GM23248 (cell line): ENCODE data around the gene TMEM253. TPM values are rescaled to one million over a fixed set of nuclear protein-coding genes. Genes with fewer than 3 reads are reported as not detected.

ENCODE experiments used
- DNase-seq: peaks from one replicate; pipeline ENCODE4 v3.0.0-alpha.2; 2015
- H2AFZ ChIP-seq: fragments of 200-600 bp; sonication (generic); 2 replicates; pipeline ENCODE4 v1.6.1; 2016; ENCODE audit warnings: antibody characterized with exemption
- H3F3A ChIP-seq: fragments of 200-600 bp; sonication (generic); 2 replicates; pipeline ENCODE4 v1.6.1; 2016; ENCODE audit warnings: mild to moderate bottlenecking, antibody characterized with exemption, mixed run types; ENCODE audit not compliant: insufficient read depth
- H3K27ac ChIP-seq: fragments of 200-600 bp; sonication (generic); 2 replicates; pipeline ENCODE4 v1.5.1; 2016; ENCODE audit warnings: mild to moderate bottlenecking
- H3K27me3 ChIP-seq: fragments of 200-600 bp; sonication (generic); replicated peaks from 2 replicates; pipeline ENCODE4 v1.6.1; 2016; ENCODE audit warnings: mild to moderate bottlenecking; ENCODE audit not compliant: insufficient read depth
- H3K36me3 ChIP-seq: fragments of 200-600 bp; sonication (generic); 2 replicates; pipeline ENCODE4 v1.6.1; 2016; ENCODE audit warnings: low read depth, mild to moderate bottlenecking
- H3K4me1 ChIP-seq: fragments of 200-600 bp; sonication (generic); 2 replicates; pipeline ENCODE4 v1.6.1; 2016; ENCODE audit warnings: mild to moderate bottlenecking; ENCODE audit not compliant: insufficient read depth
- H3K4me2 ChIP-seq: fragments of 200-600 bp; sonication (generic); one replicate; pipeline ENCODE4 v1.6.1; 2016; ENCODE audit warnings: mild to moderate bottlenecking; ENCODE audit not compliant: unreplicated experiment
- H3K4me3 ChIP-seq: fragments of 200-600 bp; sonication (generic); 2 replicates; pipeline ENCODE4 v1.5.1; 2016; ENCODE audit warnings: mild to moderate bottlenecking
- H3K79me2 ChIP-seq: fragments of 200-600 bp; sonication (generic); 2 replicates; pipeline ENCODE4 v1.6.1; 2016; ENCODE audit warnings: mild to moderate bottlenecking; ENCODE audit not compliant: insufficient read depth
- H3K9ac ChIP-seq: fragments of 200-600 bp; sonication (generic); 2 replicates; pipeline ENCODE4 v1.6.1; 2016; ENCODE audit warnings: mild to moderate bottlenecking
- H3K9me2 ChIP-seq: fragments of 200-600 bp; sonication (generic); 2 replicates; pipeline ENCODE4 v1.6.1; 2016; ENCODE audit warnings: mixed run types, mild to moderate bottlenecking, moderate library complexity; ENCODE audit not compliant: insufficient read depth
- H3K9me3 ChIP-seq: fragments of 200-600 bp; sonication (generic); one replicate; pipeline ENCODE4 v1.6.1; 2017; ENCODE audit warnings: low read depth
- H4K20me1 ChIP-seq: fragments of 200-600 bp; sonication (generic); 2 replicates; pipeline ENCODE4 v1.6.0; 2016; ENCODE audit not compliant: insufficient read depth
- EZH2 ChIP-seq: fragments of 200-600 bp; sonication (generic); IDR thresholded peaks from 2 replicates; pipeline ENCODE4 v1.6.1; 2018; ENCODE audit warnings: antibody characterized with exemption, mild to moderate bottlenecking; ENCODE audit not compliant: insufficient read depth, poor library complexity, severe bottlenecking
- EZH2phosphoT487 ChIP-seq: fragments of 200-600 bp; sonication (generic); IDR thresholded peaks from 2 replicates; pipeline ENCODE4 v1.6.1; 2018; ENCODE audit warnings: antibody characterized with exemption, moderate library complexity, mild to moderate bottlenecking, low read depth; ENCODE audit not compliant: insufficient read depth
- WGBS, 2 experiments: methylation state at CpG; one replicate each; pipeline ENCODE4 v1.1.6; 2015 to 2017; ENCODE audit warnings: low lambda C conversion rate in 2 of 2, low coverage in 1 of 2; ENCODE audit errors: missing lambda C conversion rate in 2 of 2; 5-methylcytosine and 5-hydroxymethylcytosine counted together
- in situ Hi-C: fragments of 300-500 bp; cut with MboI; formaldehyde crosslinking; loops from 2 replicates; pipeline ENCODE4 v1.15.0; 2020
- polyA plus RNA-seq: library from polyadenylated mRNA; unstranded; fragments of >200 nt; fragmentation: Nextera tagmentation; extraction: Ambion mirVana; gene quantifications from 2 replicates; pipeline ENCODE4 v1.2.1, GENCODE V29; 2016
- total RNA-seq: library from RNA; depleted of rRNA; stranded (reverse); fragments of >200 nt; shearing (Covaris generic); gene quantifications from 2 replicates; pipeline ENCODE4 v1.2.3, GENCODE V29; 2014; rRNA removed

The TMEM253 gene
- total RNA-seq = 0.97 TPM in 1 of 2 replicates, not detected in the other
- polyA plus RNA-seq = 0.18 TPM in 1 of 2 replicates, not detected in the other

DNA sequence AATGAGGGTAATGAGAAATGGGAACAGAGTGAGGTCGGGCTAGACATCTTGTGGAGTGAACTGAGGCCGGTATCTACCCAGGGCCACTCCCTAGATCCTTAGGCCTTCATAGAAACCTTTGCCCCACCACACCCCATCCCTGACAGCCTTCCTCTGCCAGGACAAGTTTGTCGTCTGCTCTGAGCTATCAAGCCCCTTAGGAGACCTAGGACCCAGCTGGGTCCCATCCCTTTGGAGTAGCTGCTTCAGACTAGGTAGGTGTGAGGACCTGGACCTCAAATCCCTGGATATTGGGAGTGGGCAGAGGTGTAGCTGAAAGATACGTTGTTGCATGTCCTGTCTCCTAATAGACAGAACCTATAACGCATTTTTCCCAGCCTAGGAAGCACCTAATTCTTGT lies at the start of gene TMEM253:
Gene TMEM253, plus strand, starts transcription at position 136 of the 400 bp plus-strand sequence. CDS start 278 bp downstream, outside the sequence.
- H3K9ac ChIP-seq = no peak within 1 kb of the TSS
- no peak for DNase-seq
- H3K4me2 ChIP-seq = no peak within 1 kb of the TSS
- H4K20me1 ChIP-seq = no peaks in the 10 kb centered on the region
- no peaks in the 10 kb centered on the region for H3K9me2 ChIP-seq
- H3K27ac ChIP-seq = no peak within 1 kb of the TSS
- in situ Hi-C loops = no loop called here
- no peaks in the 10 kb centered on the region for H3K79me2 ChIP-seq
- H2AFZ ChIP-seq = no peak within 1 kb of the TSS
- no peak for TF ChIP-seq EZH2
- no peak for TF ChIP-seq EZH2phosphoT487
- no peaks in the 10 kb centered on the region for H3K27me3 ChIP-seq
- H3K4me1 ChIP-seq = peaks cover 30% of the 10 kb centered on the region
- no peaks in the 10 kb centered on the region for H3K36me3 ChIP-seq
- 80 to 84% methylated on average over 5 of the region's 5 CpGs for WGBS, 2 experiments
- H3K9me3 ChIP-seq = no peaks in the 10 kb centered on the region
- H3K4me3 ChIP-seq = no peak within 1 kb of the TSS
- peaks cover 36% of the 10 kb centered on the region for H3F3A ChIP-seq

DNA sequence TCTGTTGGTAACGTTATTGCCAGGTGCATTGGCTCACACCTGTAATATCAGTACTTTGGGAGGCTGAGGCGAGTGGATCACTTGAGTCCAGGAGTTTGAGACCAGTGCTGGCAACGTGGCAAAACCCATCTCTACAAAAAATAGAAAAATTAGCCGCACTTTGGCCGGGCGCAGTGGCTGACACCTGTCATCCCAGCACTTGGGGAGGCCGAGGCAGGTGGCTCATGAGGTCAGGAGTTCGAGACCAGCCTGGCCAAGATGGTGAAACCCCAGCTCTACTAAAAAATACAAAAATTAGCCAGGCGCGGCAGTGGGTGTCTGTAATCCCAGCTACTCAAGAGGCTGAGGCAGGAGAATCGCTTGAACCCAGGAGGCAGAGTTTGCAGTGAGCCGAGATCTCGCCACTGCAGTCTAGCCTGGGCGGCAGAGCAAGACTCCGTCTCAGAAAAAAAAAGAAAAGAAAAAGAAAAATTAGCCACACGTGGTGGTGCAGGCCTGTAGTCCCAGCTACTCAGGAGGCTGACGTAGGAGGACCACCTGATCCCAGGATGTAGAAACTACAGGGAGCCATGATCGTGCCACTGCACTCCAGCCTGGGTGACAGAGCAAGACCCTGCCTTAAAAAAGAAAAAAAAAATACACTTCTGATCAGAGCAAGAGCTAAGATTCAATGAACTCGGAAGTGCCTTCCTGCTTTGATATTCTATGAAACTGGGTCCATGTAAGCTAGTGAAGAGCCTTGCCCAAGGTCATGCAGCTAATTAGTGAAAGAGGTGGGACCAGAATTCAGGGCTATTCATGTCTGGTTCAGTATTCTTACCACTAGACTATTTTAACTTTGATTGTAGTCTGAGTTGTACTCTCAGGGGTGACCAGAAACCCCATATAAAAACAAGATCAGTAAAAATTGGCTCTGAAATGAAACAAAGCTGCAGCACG lies 47.4 kb upstream of the TMEM253 start:
- no peak for DNase-seq
- Histone ChIP-seq H4K20me1 (no peaks in the 10 kb centered on the region), H3K36me3 (no peaks in the 10 kb centered on the region), H3K9me3 (no peaks in the 10 kb centered on the region), H3K4me3 (no peak overlapping the region), H2AFZ (no peak overlapping the region), H3K27ac (no peak overlapping the region), H3K4me2 (no peak overlapping the region), H3K9me2 (no peaks in the 10 kb centered on the region), H3F3A (peaks cover 19% of the 10 kb centered on the region), H3K9ac (no peak overlapping the region), H3K27me3 (no peaks in the 10 kb centered on the region), H3K79me2 (no peaks in the 10 kb centered on the region), H3K4me1 (peaks cover 27% of the 10 kb centered on the region)
- in situ Hi-C loops = no loop called here
- no peak for TF ChIP-seq EZH2
- no peak for TF ChIP-seq EZH2phosphoT487
- WGBS, 2 experiments = 85 to 90% methylated on average over 20 of the region's 20 CpGs

DNA sequence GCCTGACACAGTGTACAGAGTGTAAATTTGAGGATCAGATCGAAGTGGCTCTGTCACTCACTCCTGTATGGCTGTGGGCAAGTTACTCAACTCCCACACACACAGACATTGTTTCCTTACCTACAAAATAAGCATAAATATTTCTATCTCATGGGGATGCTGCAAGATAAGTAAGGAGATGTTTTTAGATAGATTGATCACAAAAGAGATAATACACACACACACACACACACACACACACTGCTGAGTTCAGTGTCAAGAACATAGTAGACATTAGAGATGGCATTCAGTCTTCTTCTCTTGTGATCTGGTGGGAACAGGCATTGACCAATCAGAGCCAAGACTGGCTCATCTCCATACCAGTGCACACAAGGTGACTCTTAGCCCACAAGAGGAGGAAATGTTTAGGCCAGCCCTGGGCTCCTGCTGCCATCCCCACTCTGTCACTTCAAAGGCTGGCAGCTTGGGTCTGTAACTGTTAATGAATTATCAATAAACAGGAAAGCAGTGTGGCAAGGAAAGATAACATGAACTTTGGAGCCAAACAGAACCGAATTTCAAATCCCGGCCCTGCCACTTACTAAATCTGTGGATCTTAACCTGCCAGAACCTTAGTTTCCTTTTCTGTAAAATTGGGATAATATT lies 46.6 kb upstream of the TMEM253 start:
- H3F3A ChIP-seq = peaks cover 11% of the 10 kb centered on the region
- H2AFZ ChIP-seq = no peak overlapping the region
- no peaks in the 10 kb centered on the region for H4K20me1 ChIP-seq
- H3K27ac ChIP-seq = no peak overlapping the region
- no peaks in the 10 kb centered on the region for H3K9me3 ChIP-seq
- no peaks in the 10 kb centered on the region for H3K36me3 ChIP-seq
- no peaks in the 10 kb centered on the region for H3K79me2 ChIP-seq
- no peaks in the 10 kb centered on the region for H3K27me3 ChIP-seq
- WGBS, 2 experiments = 65 to 72% methylated on average over 3 of the region's 3 CpGs
- no peak for DNase-seq
- peaks cover 19% of the 10 kb centered on the region for H3K4me1 ChIP-seq
- no peaks in the 10 kb centered on the region for H3K9me2 ChIP-seq
- TF ChIP-seq EZH2 = no peak
- in situ Hi-C loops = no loop called here
- H3K9ac ChIP-seq = no peak overlapping the region
- H3K4me3 ChIP-seq = no peak overlapping the region
- H3K4me2 ChIP-seq = no peak overlapping the region

DNA sequence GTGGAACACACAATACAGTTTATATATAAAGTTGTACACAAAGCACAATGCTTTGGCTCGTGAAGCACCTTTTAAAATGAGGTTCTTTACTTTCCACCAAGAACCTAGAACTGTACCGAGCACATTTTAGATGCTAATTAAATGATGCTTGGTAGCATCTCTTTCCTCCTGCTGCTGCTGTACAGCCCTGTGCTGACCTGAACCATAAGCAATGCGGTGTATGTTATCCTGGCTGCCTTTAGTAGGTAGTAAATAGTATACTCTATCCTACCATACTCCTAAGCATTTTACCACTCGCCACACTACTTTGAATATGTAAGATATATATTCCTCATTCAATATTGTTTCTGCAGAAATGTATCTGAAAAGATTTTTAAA lies 46.1 kb upstream of the TMEM253 start:
- H3K4me1 ChIP-seq = peaks cover 16% of the 10 kb centered on the region
- DNase-seq = no peak
- no peaks in the 10 kb centered on the region for H3K27me3 ChIP-seq
- H3K9me2 ChIP-seq = no peaks in the 10 kb centered on the region
- no peak overlapping the region for H3K9ac ChIP-seq
- no peaks in the 10 kb centered on the region for H3K36me3 ChIP-seq
- in situ Hi-C loops = no loop called here
- no peaks in the 10 kb centered on the region for H3K9me3 ChIP-seq
- no peaks in the 10 kb centered on the region for H4K20me1 ChIP-seq
- H3K79me2 ChIP-seq = no peaks in the 10 kb centered on the region
- no peak overlapping the region for H3K27ac ChIP-seq
- H3K4me2 ChIP-seq = no peak overlapping the region
- WGBS, 2 experiments = 84 to 86% methylated on average over 4 of the region's 4 CpGs
- no peak overlapping the region for H2AFZ ChIP-seq
- TF ChIP-seq EZH2 = no peak
- TF ChIP-seq EZH2phosphoT487 = no peak
- H3F3A ChIP-seq = peaks cover 6% of the 10 kb centered on the region; the same call in 1 of the 2 replicates
- H3K4me3 ChIP-seq = no peak overlapping the region
